RWPE2 (cell line): ENCODE measurements around the gene LMO7.
"Not testable (repeated sequence)": the region's sequence is repeated elsewhere in the genome, so short reads cannot be mapped to it uniquely, and the experiment has no call there.

ENCODE experiments used
- ATAC-seq: fragments of 200-7000 bp; cut with Tn5 transposase; 3 replicates; pipeline ENCODE4 v1.9.1; 2021; ENCODE audit warnings: low read depth
- DNase-seq: peaks from one replicate; pipeline ENCODE4 v3.0.0-alpha.2; 2020; ENCODE audit warnings: low spot score
- H3K27ac ChIP-seq: fragments of 450-650 bp; 2 replicates; pipeline ENCODE4 v1.5.1; 2017; ENCODE audit warnings: mild to moderate bottlenecking; ENCODE audit not compliant: poor library complexity, severe bottlenecking
- H3K27me3 ChIP-seq: fragments of 250-450 bp; sonication (Bioruptor Pico); 2 replicates; pipeline ENCODE4 v1.5.1; 2021; ENCODE audit warnings: mild to moderate bottlenecking, moderate library complexity; ENCODE audit not compliant: insufficient read depth, poor library complexity, severe bottlenecking
- H3K36me3 ChIP-seq: fragments of 250-450 bp; sonication (Bioruptor Pico); 2 replicates; pipeline ENCODE4 v1.5.1; 2020; ENCODE audit warnings: low read depth, mild to moderate bottlenecking, moderate library complexity
- H3K4me1 ChIP-seq: fragments of 250-450 bp; sonication (Bioruptor Pico); 2 replicates; pipeline ENCODE4 v1.5.1; 2021; ENCODE audit warnings: mild to moderate bottlenecking, moderate library complexity; ENCODE audit not compliant: insufficient read depth, poor library complexity, severe bottlenecking
- H3K4me3 ChIP-seq: fragments of 250-450 bp; sonication (Bioruptor Pico); 2 replicates; pipeline ENCODE4 v1.5.1; 2021; ENCODE audit warnings: mild to moderate bottlenecking, moderate library complexity; ENCODE audit not compliant: severe bottlenecking
- H3K9me3 ChIP-seq: fragments of 250-450 bp; sonication (Bioruptor Pico); 2 replicates; pipeline ENCODE4 v1.5.1; 2021; ENCODE audit warnings: mild to moderate bottlenecking, moderate library complexity; ENCODE audit not compliant: severe bottlenecking
- TF ChIP-seq, protein P1 (sequence below): fragments of 450-650 bp; IDR thresholded peaks from one replicate; pipeline ENCODE4 v1.5.1; 2017; ENCODE audit warnings: mild to moderate bottlenecking, moderate library complexity; ENCODE audit not compliant: poor library complexity, severe bottlenecking

The LMO7 gene

DNA sequence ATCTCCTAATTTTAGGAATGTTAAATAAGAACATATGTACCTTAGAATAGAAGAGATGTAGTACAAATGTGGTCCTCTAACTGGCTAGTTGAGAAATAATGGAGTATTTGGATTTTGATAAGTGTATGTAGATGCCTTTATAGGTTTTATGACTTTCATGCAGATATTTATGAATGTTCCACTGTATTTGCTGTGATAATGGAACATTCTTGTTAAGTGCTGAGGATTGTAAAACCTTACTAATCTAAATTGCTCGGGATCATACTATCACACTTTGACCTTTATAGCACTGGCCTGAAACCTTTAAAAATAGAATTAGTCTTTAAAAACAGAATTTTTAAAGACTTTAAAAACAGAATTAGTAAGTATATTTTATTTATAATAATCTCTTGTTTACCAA is 135.1 kb downstream of the LMO7 start:
- ATAC-seq (no peak), DNase-seq (no peak)
- H3K4me3 ChIP-seq = no peak overlapping the region
- TF ChIP-seq, protein P1, sequence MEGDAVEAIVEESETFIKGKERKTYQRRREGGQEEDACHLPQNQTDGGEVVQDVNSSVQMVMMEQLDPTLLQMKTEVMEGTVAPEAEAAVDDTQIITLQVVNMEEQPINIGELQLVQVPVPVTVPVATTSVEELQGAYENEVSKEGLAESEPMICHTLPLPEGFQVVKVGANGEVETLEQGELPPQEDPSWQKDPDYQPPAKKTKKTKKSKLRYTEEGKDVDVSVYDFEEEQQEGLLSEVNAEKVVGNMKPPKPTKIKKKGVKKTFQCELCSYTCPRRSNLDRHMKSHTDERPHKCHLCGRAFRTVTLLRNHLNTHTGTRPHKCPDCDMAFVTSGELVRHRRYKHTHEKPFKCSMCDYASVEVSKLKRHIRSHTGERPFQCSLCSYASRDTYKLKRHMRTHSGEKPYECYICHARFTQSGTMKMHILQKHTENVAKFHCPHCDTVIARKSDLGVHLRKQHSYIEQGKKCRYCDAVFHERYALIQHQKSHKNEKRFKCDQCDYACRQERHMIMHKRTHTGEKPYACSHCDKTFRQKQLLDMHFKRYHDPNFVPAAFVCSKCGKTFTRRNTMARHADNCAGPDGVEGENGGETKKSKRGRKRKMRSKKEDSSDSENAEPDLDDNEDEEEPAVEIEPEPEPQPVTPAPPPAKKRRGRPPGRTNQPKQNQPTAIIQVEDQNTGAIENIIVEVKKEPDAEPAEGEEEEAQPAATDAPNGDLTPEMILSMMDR = no peak
- H3K4me1 ChIP-seq = peaks cover 28% of the 10 kb centered on the region
- H3K27me3 ChIP-seq = no peaks in the 10 kb centered on the region
- no peaks in the 10 kb centered on the region for H3K9me3 ChIP-seq
- H3K36me3 ChIP-seq = no peaks in the 10 kb centered on the region; the same call in 1 of the 2 replicates
- peak overlapping the region; percentile 73 for H3K27ac ChIP-seq

DNA sequence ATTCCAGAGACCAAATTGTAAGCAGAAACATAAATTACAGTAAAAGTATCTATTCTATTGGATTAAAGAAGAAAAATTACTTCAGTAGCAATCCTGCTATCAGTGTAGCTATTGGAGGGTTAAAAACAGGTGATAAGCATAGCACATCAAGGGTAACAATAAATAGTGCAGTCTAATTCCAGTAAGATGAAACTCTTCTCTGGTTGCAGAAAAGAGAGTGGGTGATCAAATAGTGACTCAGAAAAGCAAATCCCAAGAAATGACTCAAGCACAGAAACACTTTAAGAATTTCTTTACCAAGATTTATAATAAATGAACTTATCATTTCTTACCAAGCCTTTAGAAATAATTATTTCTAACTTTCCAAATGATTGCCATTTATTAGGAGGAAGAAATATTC is 135.7 kb downstream of the LMO7 start:
- DNase-seq = no peak

DNA sequence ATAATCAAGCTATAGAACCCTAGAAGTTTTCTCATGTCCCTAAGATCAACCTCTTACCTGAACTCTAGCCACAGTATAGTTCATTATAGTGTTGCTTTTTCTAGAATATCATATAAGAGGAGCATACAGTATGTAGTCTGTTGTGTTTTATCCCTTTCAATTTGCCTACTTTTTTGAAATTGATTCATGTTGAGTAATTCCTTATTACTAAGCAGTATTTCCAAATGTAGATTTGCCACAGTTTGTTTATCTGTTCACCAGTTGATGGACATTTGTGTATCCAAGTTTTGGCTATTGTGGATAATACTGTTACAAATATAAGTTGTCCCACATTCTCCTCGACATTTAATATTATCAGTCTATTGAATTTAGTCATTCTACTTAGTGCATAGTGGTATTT is 138.0 kb downstream of the LMO7 start:
- no peak overlapping the region for H3K27ac ChIP-seq
- H3K36me3 ChIP-seq = no peaks in the 10 kb centered on the region; the same call in 1 of the 2 replicates

More for the DNA sequence above, 135.7 kb downstream of the LMO7 start:
- peak; percentile 100 for ATAC-seq
- TF ChIP-seq, protein P1 = no peak
- Histone ChIP-seq H3K4me3 (no peak overlapping the region), H3K4me1 (peaks cover 28% of the 10 kb centered on the region), H3K9me3 (no peaks in the 10 kb centered on the region), H3K27me3 (no peaks in the 10 kb centered on the region), H3K36me3 (no peaks in the 10 kb centered on the region; the same call in 1 of the 2 replicates), H3K27ac (peak overlapping the region; percentile 73)

DNA sequence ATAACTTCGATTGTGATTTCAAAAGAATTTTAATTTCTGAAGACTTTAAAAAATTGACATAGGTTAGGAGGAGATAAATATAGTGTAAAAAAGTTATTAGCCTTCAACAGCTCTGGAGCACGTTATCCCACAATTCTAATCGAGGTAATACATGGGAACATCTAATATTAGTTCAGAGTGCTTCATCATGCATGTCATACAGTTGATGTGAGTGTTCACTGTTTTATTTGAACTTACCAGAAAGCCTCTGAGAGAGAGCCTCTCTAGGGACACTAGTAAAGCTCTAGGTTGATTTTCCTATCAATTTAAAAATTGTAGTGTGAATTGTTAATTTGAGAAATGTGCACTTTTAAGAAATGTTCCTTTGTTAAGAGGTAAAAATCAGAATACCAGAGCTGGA is 140.4 kb downstream of the LMO7 start:
- Histone ChIP-seq H3K27me3 (no peaks in the 10 kb centered on the region), H3K4me1 (peaks cover 13% of the 10 kb centered on the region), H3K36me3 (no peaks in the 10 kb centered on the region; the same call in 1 of the 2 replicates), H3K27ac (no peak overlapping the region), H3K9me3 (no peaks in the 10 kb centered on the region), H3K4me3 (no peak overlapping the region)
- TF ChIP-seq, protein P1 = no peak
- ATAC-seq (no peak), DNase-seq (no peak)

More for the DNA sequence above, 138.0 kb downstream of the LMO7 start:
- H3K27me3 ChIP-seq = no peaks in the 10 kb centered on the region
- no peaks in the 10 kb centered on the region for H3K9me3 ChIP-seq
- ATAC-seq = no peak
- no peak overlapping the region for H3K4me3 ChIP-seq
- H3K4me1 ChIP-seq = peaks cover 28% of the 10 kb centered on the region
- TF ChIP-seq, protein P1 = no peak
- DNase-seq = no peak

DNA sequence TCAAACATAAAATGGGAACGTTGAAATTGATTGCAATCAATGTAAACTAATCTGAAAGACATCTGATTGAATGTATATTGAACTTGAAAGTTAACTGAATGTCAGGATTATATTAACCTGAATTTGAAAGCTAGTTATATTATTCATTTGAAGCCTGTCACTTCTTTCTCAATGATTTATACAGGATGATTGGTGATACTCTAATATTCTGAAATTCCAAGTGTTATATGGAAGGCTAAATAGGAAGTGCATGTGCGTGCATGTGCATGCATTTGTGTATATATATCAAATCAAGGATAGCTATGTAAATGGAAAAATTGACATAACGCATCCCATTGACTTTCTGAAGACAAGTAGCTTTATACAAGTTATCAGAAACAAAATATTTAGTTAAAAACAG is 143.3 kb downstream of the LMO7 start:
- H3K9me3 ChIP-seq = no peaks in the 10 kb centered on the region
- ATAC-seq = no peak
- TF ChIP-seq, protein P1 = no peak
- H3K27ac ChIP-seq = no peak overlapping the region
- H3K27me3 ChIP-seq = no peaks in the 10 kb centered on the region
- H3K36me3 ChIP-seq = no peaks in the 10 kb centered on the region; the same call in 1 of the 2 replicates
- peaks cover under 1% of the 10 kb centered on the region for H3K4me1 ChIP-seq
- no peak for DNase-seq
- no peak overlapping the region for H3K4me3 ChIP-seq

DNA sequence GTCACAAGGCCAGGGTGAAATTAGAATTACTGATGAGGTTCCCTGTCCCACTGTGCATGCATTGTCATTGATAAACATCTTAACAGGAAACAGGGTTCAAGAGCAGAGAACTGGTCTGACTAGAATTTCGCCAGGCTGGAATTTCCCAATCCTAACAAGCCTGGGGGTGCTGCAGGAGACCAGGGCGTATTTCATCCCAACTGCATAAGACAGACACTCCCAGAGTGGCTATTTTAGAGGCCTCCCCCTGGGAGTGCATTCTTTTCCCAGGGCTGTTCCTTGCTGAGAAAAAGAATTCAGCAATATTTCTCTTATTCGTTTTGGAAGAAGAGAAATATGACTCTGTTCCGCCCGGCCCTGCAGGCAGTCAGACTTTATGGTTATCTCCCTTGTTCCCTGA is 144.0 kb downstream of the LMO7 start:
- H3K27ac ChIP-seq, H3K4me1 ChIP-seq, H3K27me3 ChIP-seq, H3K36me3 ChIP-seq, ATAC-seq, DNase-seq, H3K4me3 ChIP-seq, H3K9me3 ChIP-seq: not testable (repeated sequence)
